Activated B cell treated with CpG ODN at 0.5 μM for 24 hours (primary cell): ENCODE results near the gene MYEOV. TPM values are rescaled to one million over a fixed set of nuclear protein-coding genes. Genes with fewer than 3 reads are reported as not detected.
A peak's percentile ranks its signal among the peaks of the same experiment; 100 is the strongest.

Source experiments
- ATAC-seq: fragments of 200-7000 bp; cut with Tn5 transposase; one replicate; pipeline ENCODE4 v1.10.0; 2021; ENCODE audit warnings: low read depth, mild to moderate bottlenecking, moderate library complexity
- CTCF ChIA-PET: fragments of 350-600 bp; sonication (Branson Sonifier 250); formaldehyde crosslinking; loops from one replicate; lab custom pipeline; 2021; ENCODE audit warnings: antibody characterized with exemption; lab: Charles Lee
- POLR2A ChIA-PET: fragments of 350-600 bp; sonication (Branson Sonifier 250); formaldehyde crosslinking; loops from one replicate; lab custom pipeline; 2021; ENCODE audit warnings: antibody characterized with exemption; lab: Charles Lee
- DNase-seq: peaks from one replicate; pipeline ENCODE4 v3.0.0; 2022
- H3K27ac Mint-ChIP-seq: one replicate; pipeline ENCODE4 v1.8.0; 2020; ENCODE audit warnings: mixed read lengths
- H3K27me3 Mint-ChIP-seq: one replicate; pipeline ENCODE4 v1.8.0; 2021; ENCODE audit warnings: mixed read lengths
- H3K36me3 Mint-ChIP-seq: one replicate; pipeline ENCODE4 v1.8.0; 2021; ENCODE audit warnings: low read depth, mixed read lengths
- H3K4me1 Mint-ChIP-seq: one replicate; pipeline ENCODE4 v1.8.0; 2021; ENCODE audit warnings: mixed read lengths
- H3K4me3 Mint-ChIP-seq: one replicate; pipeline ENCODE4 v1.8.0; 2020; ENCODE audit warnings: mild to moderate bottlenecking, mixed read lengths
- H3K9me3 Mint-ChIP-seq: one replicate; pipeline ENCODE4 v1.8.0; 2020; ENCODE audit warnings: mixed read lengths
- intact Hi-C: fragments of 100-400 bp; cut with micrococcal nuclease; formaldehyde crosslinking; loops from one replicate; pipeline ENCODE4 v1.15.1; 2024
- total RNA-seq: library from RNA; stranded (reverse); gene quantifications from 2 replicates; pipeline ENCODE4 v1.2.3, GENCODE V29; 2022
- TF ChIP-seq, protein P1 (sequence below): fragments of 200-600 bp; IDR thresholded peaks from one replicate; pipeline ENCODE4 v1.8.0; 2022; ENCODE audit warnings: antibody characterized with exemption, mild to moderate bottlenecking

Gene MYEOV
- total RNA-seq, 1 donor from 2014 or later = 0.62 TPM

DNA sequence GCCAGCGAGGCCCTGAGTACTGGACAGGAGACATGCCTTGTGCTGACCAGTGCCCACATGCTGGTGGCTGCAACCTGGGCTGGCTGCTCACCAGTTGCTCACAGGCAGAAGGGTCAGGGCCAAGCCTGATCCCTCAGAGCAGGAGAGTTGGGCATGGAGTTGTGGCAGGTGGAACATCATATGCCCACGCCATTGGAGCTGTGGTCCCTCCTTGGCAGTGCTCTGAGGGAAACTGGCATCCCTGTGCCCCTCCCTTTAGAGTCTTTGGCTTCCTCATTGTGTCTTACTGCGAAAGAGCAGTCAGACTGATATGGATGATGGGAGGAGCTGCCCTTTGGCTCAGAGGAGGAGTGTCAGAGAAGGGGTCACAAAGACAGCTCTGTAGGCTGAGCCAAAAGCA lies 3.1 kb upstream of the MYEOV start:
- no peaks in the 10 kb centered on the region for H3K9me3 Mint-ChIP-seq
- intact Hi-C loops = loop anchor here (10.0 kb wide), 1 partner anchor 1286 kb away; the partner anchor contains the start of gene UNC93B1
- no peak for DNase-seq
- TF ChIP-seq, protein P1, sequence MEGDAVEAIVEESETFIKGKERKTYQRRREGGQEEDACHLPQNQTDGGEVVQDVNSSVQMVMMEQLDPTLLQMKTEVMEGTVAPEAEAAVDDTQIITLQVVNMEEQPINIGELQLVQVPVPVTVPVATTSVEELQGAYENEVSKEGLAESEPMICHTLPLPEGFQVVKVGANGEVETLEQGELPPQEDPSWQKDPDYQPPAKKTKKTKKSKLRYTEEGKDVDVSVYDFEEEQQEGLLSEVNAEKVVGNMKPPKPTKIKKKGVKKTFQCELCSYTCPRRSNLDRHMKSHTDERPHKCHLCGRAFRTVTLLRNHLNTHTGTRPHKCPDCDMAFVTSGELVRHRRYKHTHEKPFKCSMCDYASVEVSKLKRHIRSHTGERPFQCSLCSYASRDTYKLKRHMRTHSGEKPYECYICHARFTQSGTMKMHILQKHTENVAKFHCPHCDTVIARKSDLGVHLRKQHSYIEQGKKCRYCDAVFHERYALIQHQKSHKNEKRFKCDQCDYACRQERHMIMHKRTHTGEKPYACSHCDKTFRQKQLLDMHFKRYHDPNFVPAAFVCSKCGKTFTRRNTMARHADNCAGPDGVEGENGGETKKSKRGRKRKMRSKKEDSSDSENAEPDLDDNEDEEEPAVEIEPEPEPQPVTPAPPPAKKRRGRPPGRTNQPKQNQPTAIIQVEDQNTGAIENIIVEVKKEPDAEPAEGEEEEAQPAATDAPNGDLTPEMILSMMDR = no peak
- peaks cover 3% of the 10 kb centered on the region for H3K27me3 Mint-ChIP-seq
- ChIA-PET CTCF (no interaction called here), POLR2A (no interaction called here)
- no peak overlapping the region for H3K4me3 Mint-ChIP-seq
- peaks cover 29% of the 10 kb centered on the region for H3K4me1 Mint-ChIP-seq
- H3K27ac Mint-ChIP-seq = no peak overlapping the region
- no peaks in the 10 kb centered on the region for H3K36me3 Mint-ChIP-seq
- ATAC-seq = no peak

DNA sequence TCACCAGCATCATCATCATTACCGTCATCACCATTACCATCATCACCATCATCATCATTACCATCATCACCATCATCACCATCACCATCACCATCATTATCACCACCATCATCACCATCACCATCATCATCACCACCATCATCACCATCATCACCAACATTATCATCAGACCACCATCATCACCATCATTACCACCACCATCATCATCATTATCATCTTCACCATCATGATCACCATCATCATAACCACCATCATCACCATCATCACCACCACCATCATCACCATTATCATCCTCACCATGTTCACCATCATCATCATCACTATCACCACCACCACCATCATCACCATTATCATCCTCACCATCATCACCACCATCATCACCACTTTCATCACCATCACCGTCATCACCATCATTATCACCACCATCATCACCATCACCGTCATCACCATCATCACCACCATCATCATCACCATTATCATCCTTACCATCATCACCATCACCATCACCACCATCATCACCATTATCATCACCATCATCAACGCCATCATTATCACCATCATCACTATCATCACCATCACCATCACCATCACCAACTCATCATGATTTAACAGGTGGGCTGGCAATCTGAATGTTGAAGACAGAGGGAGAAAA lies 2.4 kb upstream of the MYEOV start:
- intact Hi-C loops = loop anchor here (1.0 to 10.0 kb wide), 3 partner anchors 190 to 1287 kb away; partner anchors contain the start of gene UNC93B1
- DNase-seq (no peak), ATAC-seq (no peak)
- Mint-ChIP-seq H3K4me1 (peaks cover 37% of the 10 kb centered on the region), H3K27me3 (no peaks in the 10 kb centered on the region), H3K4me3 (no peak overlapping the region), H3K36me3 (no peaks in the 10 kb centered on the region), H3K9me3 (no peaks in the 10 kb centered on the region), H3K27ac (no peak overlapping the region)
- TF ChIP-seq, protein P1 = no peak
- ChIA-PET CTCF (interaction anchor here (3.3 kb wide), 1 partner anchor 352 kb away, joined by 28 read pairs; no protein-coding TSS in a partner anchor), POLR2A (no interaction called here)

DNA sequence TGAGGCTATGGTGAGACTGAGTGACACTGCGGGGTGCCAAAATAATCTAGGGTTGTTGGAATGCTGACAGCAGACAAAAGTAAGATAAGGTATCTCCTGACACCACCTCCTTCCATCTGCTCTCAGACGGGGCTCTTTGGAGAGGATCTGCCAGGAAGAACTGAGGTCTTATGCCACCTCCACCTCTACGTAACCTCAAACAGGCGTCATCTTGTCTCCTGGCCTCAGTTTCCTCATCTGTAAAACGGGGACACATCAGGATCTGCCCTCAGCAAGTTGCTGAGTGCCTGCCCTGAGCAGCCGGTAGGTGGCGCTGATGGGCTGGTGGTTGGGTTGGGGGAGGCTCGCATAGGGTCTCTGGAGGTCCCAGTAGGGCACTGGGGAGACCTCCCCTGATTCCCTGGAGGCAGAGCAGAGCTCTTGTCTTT lies 1.7 kb upstream of the MYEOV start:
- ATAC-seq (no peak), DNase-seq (peak; percentile 49)

DNA sequence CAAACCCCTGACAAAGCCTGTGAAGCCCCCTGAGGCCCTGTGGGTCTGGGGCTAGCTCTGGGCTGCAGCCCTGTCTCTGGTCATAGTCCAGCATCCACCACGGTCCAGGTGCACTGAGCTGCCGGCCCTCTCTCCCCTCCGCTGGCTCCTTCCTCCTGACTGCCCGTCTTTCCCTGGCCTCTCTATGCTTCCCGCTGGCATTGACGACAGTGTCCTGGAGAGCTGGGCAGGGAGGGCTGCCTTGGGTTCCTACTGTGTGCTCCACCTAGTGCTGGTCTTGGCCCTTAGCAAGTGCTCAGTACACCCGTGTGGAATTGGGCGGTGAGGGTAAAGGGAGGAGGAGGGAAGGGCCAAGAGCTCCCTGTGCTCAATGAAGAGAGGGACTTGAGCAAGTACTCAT lies 868 bp upstream of the MYEOV start:
- Mint-ChIP-seq H3K27ac (no peak overlapping the region), H3K4me1 (peaks cover 52% of the 10 kb centered on the region), H3K36me3 (no peaks in the 10 kb centered on the region), H3K4me3 (no peak overlapping the region), H3K9me3 (no peaks in the 10 kb centered on the region), H3K27me3 (no peaks in the 10 kb centered on the region)
- intact Hi-C loops = loop anchor here (10.0 kb wide), 1 partner anchor 1288 kb away; the partner anchor contains the start of gene UNC93B1
- ChIA-PET POLR2A (interaction anchor here (0.8 kb wide), 1 partner anchor 349 kb away, joined by 4 read pairs; no protein-coding TSS in a partner anchor), CTCF (interaction anchor here (0.7 to 3.3 kb wide), 6 partner anchors 12 to 351 kb away, joined by 3 to 28 read pairs (median 4); no protein-coding TSS in a partner anchor)
- DNase-seq (no peak), ATAC-seq (no peak)
- TF ChIP-seq, protein P1 = no peak

More for the DNA sequence above, 1.7 kb upstream of the MYEOV start:
- no peaks in the 10 kb centered on the region for H3K9me3 Mint-ChIP-seq
- intact Hi-C loops = loop anchor here (1.0 to 10.0 kb wide), 3 partner anchors 191 to 1287 kb away; partner anchors contain the start of gene UNC93B1
- no peak overlapping the region for H3K4me3 Mint-ChIP-seq
- TF ChIP-seq, protein P1 = peak; percentile 50
- no peaks in the 10 kb centered on the region for H3K27me3 Mint-ChIP-seq
- no peaks in the 10 kb centered on the region for H3K36me3 Mint-ChIP-seq
- ChIA-PET CTCF (interaction anchor here (0.8 to 3.3 kb wide), 4 partner anchors 20 to 352 kb away, joined by 3 to 28 read pairs (median 4); no protein-coding TSS in a partner anchor), POLR2A (no interaction called here)
- H3K27ac Mint-ChIP-seq = no peak overlapping the region
- peaks cover 43% of the 10 kb centered on the region for H3K4me1 Mint-ChIP-seq

DNA sequence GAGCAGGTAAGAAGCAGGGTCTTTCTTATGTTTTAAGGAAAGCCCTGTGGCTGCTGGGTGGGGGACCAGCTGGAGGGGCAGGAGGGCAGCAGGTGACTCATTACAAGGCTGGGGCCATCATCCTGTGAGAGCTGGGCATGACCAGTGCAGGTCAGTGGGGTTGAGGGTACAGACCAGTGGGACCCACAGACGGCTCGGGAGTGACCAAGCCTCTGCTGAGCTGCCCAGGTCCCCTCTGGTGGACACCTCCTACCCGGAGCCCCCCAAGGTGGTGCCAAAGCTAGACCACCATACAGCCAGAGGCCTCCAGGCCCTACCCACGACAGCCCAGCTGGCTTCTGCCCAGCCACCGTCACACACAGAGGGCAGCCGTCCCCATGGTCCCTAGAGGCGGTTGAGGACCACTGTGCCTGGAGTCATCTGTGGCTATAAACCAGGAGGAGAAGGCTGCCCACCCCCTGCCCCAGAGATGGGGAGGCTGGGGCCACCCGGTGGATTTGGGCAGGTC lies 670 bp downstream of the MYEOV start:
- ChIA-PET POLR2A (interaction anchor here (0.6 kb wide), 1 partner anchor 382 kb away, joined by 5 read pairs; no protein-coding TSS in a partner anchor), CTCF (interaction anchor here (3.3 kb wide), 1 partner anchor 349 kb away, joined by 28 read pairs; no protein-coding TSS in a partner anchor)
- Mint-ChIP-seq H3K4me3 (no peak overlapping the region), H3K9me3 (no peaks in the 10 kb centered on the region), H3K27me3 (no peaks in the 10 kb centered on the region), H3K36me3 (no peaks in the 10 kb centered on the region), H3K27ac (no peak overlapping the region), H3K4me1 (peaks cover 67% of the 10 kb centered on the region)
- no peak for DNase-seq
- TF ChIP-seq, protein P1 = no peak
- no peak for ATAC-seq
- intact Hi-C loops = loop anchor here (5.0 to 10.0 kb wide), 2 partner anchors 908 to 1290 kb away; partner anchors contain the start of genes FADD and UNC93B1
